Frontal cortex (tissue), 4 donors: Measurements from ENCODE around the gene PLSCR3. TPM values are rescaled to one million over a fixed set of nuclear protein-coding genes. Genes with fewer than 3 reads are reported as not detected.

ENCODE experiments used
- DNase-seq, 2 donors: peaks; one replicate each; pipeline ENCODE4 v3.0.0; 2012; ENCODE audit warnings: low spot score in 2 of 2
- FAIRE-seq: peaks from 2 replicates; lab custom pipeline; 2012; peaks lifted over from hg19 to GRCh38; lab: Jason Lieb, UNC
- total RNA-seq: library from RNA; depleted of rRNA; stranded (reverse); fragments of >200 nt; gene quantifications from one replicate; pipeline ENCODE4 v1.2.3, GENCODE V29; 2014
- donor health status: control.
- donor health status: control.
- donor health status: control.

PLSCR3 gene
- total RNA-seq, 1 donor from 2014 or later: 10.6 TPM

GRCh38 chr17:7427549-7427948, 33.2 kb upstream of the PLSCR3 start:
- no peak for FAIRE-seq
- DNase-seq: no peak

DNA sequence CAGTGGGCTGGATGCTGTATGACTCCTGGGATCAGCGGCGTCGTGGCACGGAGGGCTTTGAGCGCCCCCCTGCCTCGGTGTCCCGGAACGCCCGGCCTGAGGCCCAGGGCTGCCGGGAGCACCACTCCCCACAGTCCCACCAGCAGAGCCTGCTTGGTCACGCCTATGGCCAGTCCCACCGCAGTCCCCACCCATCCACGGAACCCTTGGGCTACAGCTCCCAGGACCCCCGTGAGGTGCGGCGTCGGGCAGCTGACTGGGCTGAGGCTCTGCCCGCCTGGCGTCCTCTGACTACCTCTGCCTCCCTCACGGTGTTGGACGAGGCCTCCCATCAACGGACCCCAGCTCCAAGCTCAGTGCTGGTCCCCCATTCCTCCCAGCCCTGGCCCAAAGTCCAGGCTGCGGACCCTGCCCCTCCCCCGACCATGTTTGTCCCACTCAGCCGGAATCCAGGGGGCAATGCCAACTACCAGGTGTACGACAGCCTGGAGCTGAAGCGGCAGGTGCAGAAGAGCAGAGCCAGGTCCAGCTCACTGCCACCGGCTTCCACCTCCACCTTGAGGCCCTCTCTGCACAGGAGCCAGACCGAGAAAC, 32.7 kb upstream of the PLSCR3 start:
- FAIRE-seq: no peak

DNA sequence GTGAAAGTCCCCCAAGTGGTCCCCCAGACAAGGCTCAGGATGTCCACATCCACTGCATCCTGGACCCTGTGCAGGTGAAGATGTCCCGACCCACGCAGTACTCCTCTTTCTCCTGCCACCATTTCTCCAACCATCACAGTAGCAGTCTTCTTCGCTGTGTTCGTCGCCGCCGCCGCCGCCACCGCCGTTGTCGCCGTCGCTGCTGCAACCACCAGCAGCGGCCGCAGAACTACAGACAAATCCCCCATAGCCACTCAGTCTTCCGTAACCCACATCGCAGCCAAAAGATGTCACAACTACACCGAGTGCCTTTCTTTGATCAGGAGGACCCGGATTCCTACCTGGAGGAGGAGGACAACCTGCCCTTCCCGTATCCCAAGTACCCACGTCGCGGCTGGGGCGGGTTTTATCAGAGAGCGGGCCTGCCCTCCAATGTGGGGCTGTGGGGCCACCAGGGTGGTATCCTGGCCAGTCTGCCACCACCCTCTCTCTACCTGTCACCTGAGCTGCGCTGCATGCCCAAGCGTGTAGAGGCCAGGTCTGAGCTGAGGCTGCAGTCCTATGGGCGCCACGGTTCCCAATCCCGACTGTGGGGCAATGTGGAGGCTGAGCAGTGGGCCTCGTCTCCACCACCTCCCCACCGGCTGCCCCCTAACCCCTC, 32.0 kb upstream of the PLSCR3 start:
- DNase-seq: no peak
- no peak for FAIRE-seq

More for the DNA sequence above, 32.7 kb upstream of the PLSCR3 start:
- no peak for DNase-seq

DNA sequence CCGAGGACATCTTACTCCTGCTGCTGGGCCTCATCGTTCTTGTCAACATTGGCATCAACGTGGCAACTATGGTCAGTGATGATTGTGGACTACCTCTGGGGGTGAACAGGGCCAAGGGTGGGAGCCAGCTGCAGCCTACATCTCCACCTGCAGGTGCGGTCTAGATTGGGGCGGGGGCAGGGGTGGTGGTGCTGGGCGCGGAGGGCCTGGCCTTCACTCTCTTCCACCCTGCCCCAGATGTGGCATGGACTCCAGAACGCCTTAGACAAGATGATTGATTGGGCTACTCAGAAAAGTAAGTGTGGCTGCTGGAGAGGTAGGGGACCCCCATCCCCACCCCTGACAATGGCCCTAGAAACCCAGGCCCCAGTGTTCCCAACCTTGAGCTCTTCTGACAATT, 31.4 kb upstream of the PLSCR3 start:
- DNase-seq: no peak
- no peak for FAIRE-seq

DNA sequence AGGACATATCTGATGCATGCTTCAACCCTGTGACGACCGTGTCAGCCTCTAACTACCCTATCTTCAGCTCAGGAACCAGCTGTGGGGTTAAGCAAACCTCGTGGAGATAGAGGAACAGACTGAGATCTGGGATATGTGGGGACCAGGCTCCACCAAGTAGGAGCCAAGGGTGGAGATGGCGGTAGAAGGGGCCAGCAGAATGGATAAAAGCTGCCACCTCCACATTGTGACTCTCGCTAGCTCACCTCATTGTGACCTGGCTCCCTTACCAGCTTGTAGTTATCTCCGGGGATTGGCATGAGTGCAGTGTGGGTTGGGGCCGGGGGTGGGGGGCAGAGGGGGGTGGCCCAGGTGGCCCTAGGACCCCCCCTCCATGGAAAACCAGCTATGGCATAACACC, 31.0 kb upstream of the PLSCR3 start, which contains the start of gene SPEM2:
SPEM2 (plus strand) TSS at position 301 of the 400 bp plus-strand sequence; CDS start at position 374, 73 bp downstream.
- FAIRE-seq: no peak

GRCh38 chr17:7423679-7424078, 29.4 kb upstream of the PLSCR3 start:
- FAIRE-seq (no peak), DNase-seq (no peak)

More for the DNA sequence above, 31.0 kb upstream of the PLSCR3 start, which contains the start of gene SPEM2:
- DNase-seq: no peak

DNA sequence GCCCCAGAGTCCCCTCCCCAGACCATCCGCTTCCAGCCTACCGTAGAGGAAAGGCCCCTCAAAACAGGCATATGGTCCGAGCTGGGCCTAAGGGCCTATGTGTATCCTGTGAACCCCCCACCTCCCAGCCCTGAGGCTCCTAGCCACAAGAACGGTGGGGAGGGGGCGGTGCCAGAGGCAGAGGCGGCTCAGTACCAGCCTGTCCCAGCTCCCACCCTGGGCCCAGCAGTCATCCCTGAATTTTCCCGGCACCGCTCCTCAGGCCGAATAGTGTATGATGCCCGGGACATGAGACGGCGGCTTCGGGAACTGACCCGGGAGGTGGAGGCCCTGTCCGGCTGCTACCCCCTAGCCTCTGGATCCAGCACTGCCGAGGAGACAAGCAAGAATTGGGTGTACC, 26.9 kb upstream of the PLSCR3 start:
- DNase-seq (no peak), FAIRE-seq (no peak)

GRCh38 chr17:7419819-7420610, 25.7 kb upstream of the PLSCR3 start, which contains the start of gene SPEM1:
Gene SPEM1 (plus strand): TSS chr17:7420324. CDS start chr17:7420385, 61 bp downstream.
- no peak for FAIRE-seq

DNA sequence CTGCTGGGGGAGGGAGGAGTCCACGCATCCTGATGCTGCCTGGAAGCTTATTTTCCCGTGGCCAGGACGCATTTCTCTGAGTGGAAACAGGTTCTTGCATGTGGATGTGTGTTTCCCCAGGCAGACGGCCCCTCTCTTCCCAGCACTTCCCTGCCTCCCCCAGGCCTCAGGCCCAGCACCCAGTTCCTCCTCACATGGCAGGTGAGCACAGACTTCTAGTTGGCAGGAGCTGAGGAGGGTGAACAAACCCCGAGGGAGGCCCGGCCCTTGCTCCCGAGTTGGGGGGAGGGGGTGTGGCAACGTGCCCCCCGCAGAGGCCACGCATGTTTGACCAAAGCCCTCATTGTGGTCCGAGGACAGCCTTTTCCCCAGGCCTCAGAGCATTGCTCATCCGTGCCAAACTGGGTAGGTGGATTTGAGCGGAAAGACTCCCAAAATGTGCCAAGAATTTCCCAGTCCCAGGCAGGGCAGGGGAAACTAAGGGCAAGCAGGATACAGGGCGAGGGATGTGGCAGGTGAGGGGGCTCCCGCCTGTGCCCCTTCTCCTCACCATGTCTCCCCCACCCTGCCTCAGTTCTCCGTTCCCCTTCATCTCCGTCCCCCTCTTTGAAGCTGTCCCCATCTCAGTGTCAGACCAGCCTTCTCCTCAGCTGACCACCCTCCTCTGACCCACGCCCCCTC, 24.3 kb upstream of the PLSCR3 start:
- FAIRE-seq: no peak
- DNase-seq: no peak

More at GRCh38 chr17:7419819-7420610, 25.7 kb upstream of the PLSCR3 start, which contains the start of gene SPEM1:
- DNase-seq: no peak

- no peak for FAIRE-seq
Measured at GRCh38 chr17:7417056-7417655, 22.8 kb upstream of the PLSCR3 start.

DNA sequence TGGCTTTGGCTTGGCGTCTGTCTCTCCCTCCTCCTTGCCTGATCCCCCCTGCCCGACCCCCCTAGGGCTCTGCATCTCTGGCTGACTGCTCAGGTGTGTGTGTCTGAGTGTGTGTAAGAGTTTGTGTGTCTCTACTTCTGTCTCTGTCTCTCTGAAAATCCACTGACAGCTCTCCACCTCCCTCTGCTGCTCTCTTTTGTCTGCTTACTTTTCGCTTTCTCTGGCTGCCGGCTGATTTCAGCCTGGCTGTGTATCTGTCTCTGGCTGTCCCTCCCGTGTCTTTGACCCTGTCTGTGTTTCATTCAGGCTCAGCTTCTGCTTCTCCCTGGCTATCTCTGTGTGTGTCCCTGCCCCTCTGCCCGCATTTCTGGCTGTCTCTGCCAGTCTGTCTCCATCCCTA, 22.0 kb upstream of the PLSCR3 start:
- no peak for FAIRE-seq
- DNase-seq: no peak

More at GRCh38 chr17:7417056-7417655, 22.8 kb upstream of the PLSCR3 start:
- DNase-seq: no peak

- no peak for FAIRE-seq
- no peak for DNase-seq
Measured at GRCh38 chr17:7415784-7416183, 21.5 kb upstream of the PLSCR3 start.

- DNase-seq (no peak), FAIRE-seq (no peak)
Measured at GRCh38 chr17:7414837-7415236, 20.5 kb upstream of the PLSCR3 start.

DNA sequence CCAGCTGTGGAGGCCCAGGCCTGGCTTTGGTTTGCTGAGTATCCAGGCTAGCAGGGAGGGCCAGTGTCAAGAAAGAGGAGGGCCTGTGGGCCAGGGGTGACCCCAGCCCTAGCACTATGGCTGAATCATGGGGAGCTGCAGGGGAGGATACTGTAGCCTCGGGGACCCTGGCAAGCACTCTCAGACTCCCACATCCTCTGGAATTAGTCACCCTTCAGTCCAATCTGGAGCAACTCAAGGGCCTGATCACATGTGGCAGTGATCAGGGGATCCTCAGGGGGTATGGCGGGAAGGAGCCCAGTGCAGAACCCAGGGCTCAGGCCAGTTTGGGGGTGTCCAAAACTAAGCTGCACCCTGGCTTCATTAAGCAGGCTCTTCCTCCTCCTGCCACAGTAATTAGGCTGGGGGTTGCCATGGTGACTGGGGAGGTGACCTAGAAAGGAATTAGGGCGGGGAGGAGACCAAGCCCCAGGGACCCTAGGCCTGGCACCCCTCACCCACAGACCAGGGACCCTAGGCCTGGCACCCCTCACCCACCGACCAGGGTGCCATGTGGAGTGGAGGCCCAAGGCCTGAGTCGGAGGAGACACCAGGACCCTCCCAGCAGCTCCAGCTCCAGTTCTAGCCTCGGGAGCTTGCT, 19.1 kb upstream of the PLSCR3 start:
- no peak for FAIRE-seq
- no peak for DNase-seq

DNA sequence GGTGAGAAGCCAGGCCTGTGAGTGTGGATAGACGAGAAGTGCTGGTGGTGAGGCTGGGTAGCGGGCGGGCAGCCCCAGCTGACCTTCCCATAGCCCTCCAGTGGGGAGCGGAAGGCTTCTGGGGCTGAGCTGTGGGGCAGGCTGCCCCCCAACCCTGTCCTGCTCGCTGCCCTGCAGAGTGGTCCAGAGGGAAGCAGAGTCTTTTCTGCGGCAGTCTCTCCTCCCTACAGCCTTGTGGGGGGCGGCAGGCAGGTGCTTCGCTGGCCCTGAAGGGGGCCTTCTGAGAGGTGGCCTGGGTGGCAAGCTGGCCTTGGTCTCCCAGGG, 17.1 kb upstream of the PLSCR3 start:
- DNase-seq (no peak), FAIRE-seq (no peak)

DNA sequence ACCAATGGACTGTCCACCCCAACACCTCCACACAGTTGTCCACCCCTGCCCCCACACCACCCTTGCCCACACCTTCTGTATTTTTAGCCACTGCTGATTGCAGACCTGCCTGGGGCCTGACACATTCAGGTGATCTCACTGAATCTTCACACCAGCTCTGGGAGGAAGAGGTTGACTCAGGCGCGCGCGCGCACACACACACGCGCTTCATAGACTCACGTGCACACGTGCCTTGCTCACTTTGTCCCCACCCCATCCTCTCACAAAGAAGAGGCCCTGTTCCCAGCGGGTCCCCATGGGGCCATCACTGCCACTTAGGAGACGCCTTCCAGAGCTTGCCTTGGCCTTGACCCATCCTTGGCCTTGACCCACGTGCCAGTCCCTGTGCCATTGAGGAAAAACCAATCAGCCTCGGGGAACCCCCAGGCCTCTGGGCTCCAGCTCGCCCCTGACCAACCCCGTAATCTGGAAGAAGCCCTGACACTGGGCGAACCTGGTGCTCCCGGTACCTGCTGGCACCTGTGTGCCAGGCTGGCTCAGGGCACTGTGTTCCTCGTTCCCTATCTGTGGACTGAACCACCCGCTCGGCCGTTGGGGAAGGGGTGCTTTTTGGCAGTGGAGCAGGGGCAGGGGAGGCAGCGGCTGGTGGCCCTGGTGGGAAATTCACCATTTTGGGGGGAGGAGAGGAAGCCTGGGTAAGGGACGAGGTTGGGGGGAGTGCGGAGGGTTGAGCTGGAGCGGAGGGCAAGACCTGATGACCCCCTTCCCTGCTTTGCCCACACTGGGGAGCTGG, 16.5 kb upstream of the PLSCR3 start:
- no peak for FAIRE-seq
- DNase-seq: no peak

DNA sequence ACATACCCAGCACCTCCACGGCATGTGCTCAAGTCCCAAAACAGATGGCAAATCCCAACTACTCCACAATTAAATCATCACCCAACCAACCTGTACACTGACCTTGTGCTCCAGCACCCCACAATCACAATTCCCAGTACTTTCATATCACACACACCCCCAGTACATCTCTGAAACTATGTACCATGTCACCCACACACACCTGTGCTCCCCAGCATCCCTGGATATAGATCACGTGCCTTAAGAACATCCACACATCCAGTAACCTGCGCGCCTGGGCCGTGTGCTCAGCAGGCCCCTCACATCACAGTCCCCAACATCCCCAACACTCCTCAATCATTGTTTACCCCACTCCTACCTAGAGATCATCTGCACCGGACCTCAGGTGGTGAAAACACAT, 15.4 kb upstream of the PLSCR3 start:
- FAIRE-seq (no peak), DNase-seq (no peak)

- no peak for FAIRE-seq
Measured at GRCh38 chr17:7408863-7409262, 14.5 kb upstream of the PLSCR3 start.

More at GRCh38 chr17:7408863-7409262, 14.5 kb upstream of the PLSCR3 start:
- no peak for DNase-seq
